Hepatocyte (in vitro differentiated cells): ENCODE data around the gene OS9. TPM values are rescaled to one million over a fixed set of nuclear protein-coding genes. Genes with fewer than 3 reads are reported as not detected.
A peak's percentile ranks its signal among the peaks of the same experiment; 100 is the strongest.

ENCODE experiments used
- DNase-seq: peaks from one replicate; pipeline ENCODE4 v3.0.0-alpha.2; 2016; ENCODE audit warnings: low spot score
- H2AFZ ChIP-seq: fragments of 200-600 bp; sonication (generic); 2 replicates; pipeline ENCODE4 v1.6.0; 2016; ENCODE audit warnings: antibody characterized with exemption, mild to moderate bottlenecking
- H3K27ac ChIP-seq: fragments of 200-600 bp; sonication (generic); 2 replicates; pipeline ENCODE4 v1.5.1; 2016; ENCODE audit warnings: mild to moderate bottlenecking
- H3K27me3 ChIP-seq: fragments of 200-600 bp; sonication (generic); 2 replicates; pipeline ENCODE4 v1.6.1; 2016
- H3K36me3 ChIP-seq: fragments of 200-600 bp; sonication (generic); replicated peaks from 2 replicates; pipeline ENCODE4 v1.5.1; 2016; ENCODE audit warnings: low read depth; ENCODE audit not compliant: insufficient read depth
- H3K4me1 ChIP-seq: fragments of 200-600 bp; sonication (generic); 2 replicates; pipeline ENCODE4 v1.5.1; 2016; ENCODE audit warnings: mild to moderate bottlenecking, moderate library complexity; ENCODE audit not compliant: insufficient read depth
- H3K4me2 ChIP-seq: fragments of 200-600 bp; sonication (generic); 2 replicates; pipeline ENCODE4 v1.6.0; 2016
- H3K4me3 ChIP-seq: fragments of 200-600 bp; sonication (generic); 2 replicates; pipeline ENCODE4 v1.5.1; 2016; ENCODE audit warnings: mild to moderate bottlenecking
- H3K79me2 ChIP-seq: fragments of 200-600 bp; sonication (generic); 2 replicates; pipeline ENCODE4 v1.6.0; 2017; ENCODE audit warnings: mild to moderate bottlenecking
- H3K9me2 ChIP-seq: fragments of 200-600 bp; sonication (generic); replicated peaks from 2 replicates; pipeline ENCODE4 v1.6.0; 2017; ENCODE audit warnings: mild to moderate bottlenecking; ENCODE audit not compliant: insufficient read depth
- H3K9me3 ChIP-seq: fragments of 200-600 bp; sonication (generic); 2 replicates; pipeline ENCODE4 v1.5.1; 2016; ENCODE audit warnings: low read depth, mild to moderate bottlenecking
- H4K20me1 ChIP-seq: fragments of 200-600 bp; sonication (generic); 2 replicates; pipeline ENCODE4 v1.6.0; 2016; ENCODE audit warnings: mild to moderate bottlenecking; ENCODE audit not compliant: insufficient read depth, poor library complexity, severe bottlenecking
- CTCF ChIP-seq: fragments of 200-600 bp; sonication (generic); IDR thresholded peaks from 2 replicates; pipeline ENCODE4 v1.5.1; 2016; ENCODE audit warnings: antibody characterized with exemption, mild to moderate bottlenecking; ENCODE audit not compliant: poor library complexity
- EZH2 ChIP-seq: fragments of 200-600 bp; sonication (generic); IDR thresholded peaks from 2 replicates; pipeline ENCODE4 v1.6.1; 2016; ENCODE audit warnings: antibody characterized with exemption, mild to moderate bottlenecking, borderline replicate concordance
- EZH2phosphoT487 ChIP-seq: fragments of 200-600 bp; sonication (generic); IDR thresholded peaks from one replicate; pipeline ENCODE4 v1.6.1; 2018; ENCODE audit warnings: antibody characterized with exemption, mild to moderate bottlenecking, low read depth, moderate library complexity; ENCODE audit not compliant: unreplicated experiment, severe bottlenecking
- WGBS: methylation state at CpG from one replicate; pipeline ENCODE4 v1.1.6; 2016; ENCODE audit warnings: low lambda C conversion rate; ENCODE audit errors: missing lambda C conversion rate; 5-methylcytosine and 5-hydroxymethylcytosine counted together
- polyA plus RNA-seq: library from polyadenylated mRNA; unstranded; fragments of >200 nt; fragmentation: Nextera tagmentation; extraction: Ambion mirVana; gene quantifications from 2 replicates; pipeline ENCODE4 v1.2.1, GENCODE V29; 2016
- total RNA-seq: library from RNA; depleted of rRNA; stranded (reverse); fragments of >200 nt; gene quantifications from 2 replicates; pipeline ENCODE4 v1.2.3, GENCODE V29; 2014

OS9 gene
- total and polyA plus RNA-seq, 2 experiments from 2014 or later = 243 to 366 TPM

DNA sequence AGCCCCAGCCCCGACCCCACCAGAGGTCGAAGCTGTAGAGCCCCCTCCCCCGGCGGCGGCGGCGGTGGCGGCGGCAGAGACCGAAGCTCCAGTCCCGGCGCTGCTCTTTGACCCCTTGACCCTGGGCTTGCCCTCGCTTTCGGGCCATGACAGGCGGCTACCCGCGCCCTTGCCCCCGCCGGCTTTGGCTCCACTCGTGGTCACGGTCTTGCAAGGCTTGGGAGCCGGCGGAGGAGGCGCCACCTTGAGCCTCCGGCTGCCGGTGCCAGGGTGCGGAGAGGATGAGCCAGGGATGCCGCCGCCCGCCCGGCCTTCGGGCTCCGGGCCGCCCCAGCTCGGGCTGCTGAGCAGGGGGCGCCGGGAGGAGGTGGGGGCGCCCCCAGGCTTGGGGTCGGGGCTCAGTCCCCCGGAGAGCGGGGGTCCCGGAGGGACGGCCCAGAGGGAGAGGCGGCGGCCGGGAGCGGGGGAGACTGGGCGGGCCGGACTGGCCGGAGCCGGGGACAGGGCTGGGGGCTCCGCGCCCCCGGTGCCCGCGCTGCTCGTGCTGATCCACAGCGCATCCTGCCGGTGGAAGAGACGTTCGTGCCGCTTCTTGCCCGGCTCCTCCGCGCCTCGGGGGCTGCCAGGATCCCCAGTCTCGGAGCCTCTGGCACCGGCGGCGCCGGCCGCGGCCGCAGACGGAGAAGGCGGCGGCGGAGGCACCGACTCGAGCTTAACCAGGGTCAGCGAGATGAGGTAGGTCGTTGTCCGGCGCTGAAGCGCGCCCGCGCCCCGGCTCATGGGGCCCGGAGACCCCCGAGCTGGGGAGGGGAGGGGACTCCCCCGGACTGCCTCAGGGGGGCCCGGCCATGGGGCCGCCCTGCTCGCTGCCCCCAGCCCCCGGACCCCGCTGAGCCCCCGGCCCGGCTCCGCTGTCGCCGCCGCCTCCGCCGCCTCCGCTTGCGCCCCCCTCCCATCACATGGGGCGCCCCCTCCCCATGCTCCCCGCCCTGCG, 43.8 kb downstream of the OS9 start:
- Histone ChIP-seq H3K27ac (no peak overlapping the region), H3K36me3 (no peaks in the 10 kb centered on the region), H3K4me1 (peaks cover 23% of the 10 kb centered on the region), H3K27me3 (peaks cover 98% of the 10 kb centered on the region), H3K9me2 (no peaks in the 10 kb centered on the region), H3K4me2 (peak overlapping the region; percentile 94), H4K20me1 (no peaks in the 10 kb centered on the region), H2AFZ (peak overlapping the region; percentile 68), H3K79me2 (no peaks in the 10 kb centered on the region), H3K9me3 (no peaks in the 10 kb centered on the region), H3K4me3 (peak overlapping the region; percentile 42)
- WGBS = 1% methylated on average over 35 of the region's 110 CpGs
- DNase-seq = peak; percentile 60
- TF ChIP-seq EZH2phosphoT487 = peak; percentile 75
- peak; percentile 36 for TF ChIP-seq CTCF
- TF ChIP-seq EZH2 = peak; percentile 96

DNA sequence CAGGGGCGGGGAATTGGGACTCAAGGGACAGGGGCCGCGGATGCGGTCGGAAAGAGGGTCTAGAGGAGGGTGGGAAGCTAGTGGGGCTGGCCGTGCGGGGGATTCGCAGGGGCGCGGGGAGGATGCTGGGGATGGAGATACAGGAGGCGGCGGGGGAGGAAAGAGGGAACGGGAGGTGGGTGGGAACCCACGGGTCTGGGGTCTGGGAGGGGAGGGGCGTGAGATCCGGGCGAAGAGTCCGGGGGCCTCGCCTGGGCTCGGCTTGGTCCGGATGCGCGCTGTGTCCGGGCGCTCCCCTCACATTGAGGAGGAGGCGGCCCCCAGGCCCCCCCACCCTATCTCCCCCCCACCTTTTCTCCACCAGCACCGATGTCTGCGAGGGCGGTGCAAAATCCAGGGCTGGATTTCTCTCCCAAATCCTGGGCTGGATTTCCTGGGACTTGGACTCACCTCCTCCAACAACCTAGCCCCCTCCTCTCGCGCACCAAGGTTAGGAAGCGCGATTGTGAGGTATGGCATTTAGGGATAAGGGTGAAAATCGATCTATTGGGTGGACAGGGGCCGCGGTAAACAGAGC, 44.8 kb downstream of the OS9 start, which contains the start of gene AGAP2:
Gene AGAP2 (minus strand): TSS at position 82 of the 577 bp plus-strand sequence. CDS start 496 bp downstream, outside the sequence.
- H3K4me2 ChIP-seq = peak within 1 kb of the TSS; percentile 94
- H2AFZ ChIP-seq = peak within 1 kb of the TSS; percentile 68
- no peaks in the 10 kb centered on the region for H3K9me2 ChIP-seq
- DNase-seq = no peak
- H3K79me2 ChIP-seq = no peaks in the 10 kb centered on the region
- H4K20me1 ChIP-seq = no peaks in the 10 kb centered on the region
- H3K27ac ChIP-seq = no peak within 1 kb of the TSS
- no peaks in the 10 kb centered on the region for H3K9me3 ChIP-seq
- WGBS = 3% methylated on average over 9 of the region's 36 CpGs
- peaks cover 98% of the 10 kb centered on the region for H3K27me3 ChIP-seq
- H3K4me3 ChIP-seq = peak within 1 kb of the TSS; percentile 42
- TF ChIP-seq EZH2 (no peak), CTCF (no peak), EZH2phosphoT487 (no peak)
- peaks cover 23% of the 10 kb centered on the region for H3K4me1 ChIP-seq
- H3K36me3 ChIP-seq = no peaks in the 10 kb centered on the region

DNA sequence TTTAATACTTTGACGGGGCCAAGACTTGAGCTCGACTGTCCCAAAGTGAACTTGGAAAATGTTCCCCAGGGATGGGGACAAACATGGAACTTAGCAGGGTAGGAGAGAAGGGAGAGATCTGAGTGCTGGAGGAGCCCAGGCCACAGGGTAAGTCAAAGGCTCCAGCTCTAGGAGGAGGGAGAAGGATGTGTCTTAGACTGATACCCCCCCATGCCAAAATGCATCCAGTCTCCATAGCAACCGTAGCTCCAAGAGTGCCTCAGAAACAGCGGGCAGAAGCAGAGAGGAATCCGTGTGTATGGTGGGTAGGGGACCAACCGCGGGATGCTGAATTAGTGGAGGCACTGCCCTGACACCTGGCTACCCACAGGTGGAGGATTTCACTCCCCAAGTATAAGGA, 45.5 kb downstream of the OS9 start:
- no peak for DNase-seq
- Histone ChIP-seq H3K4me1 (peaks cover 23% of the 10 kb centered on the region), H3K4me3 (no peak overlapping the region), H4K20me1 (no peaks in the 10 kb centered on the region), H3K36me3 (no peaks in the 10 kb centered on the region), H3K9me3 (no peaks in the 10 kb centered on the region), H3K27ac (no peak overlapping the region), H3K4me2 (peak overlapping the region; percentile 94), H3K79me2 (no peaks in the 10 kb centered on the region), H3K9me2 (no peaks in the 10 kb centered on the region), H2AFZ (no peak overlapping the region), H3K27me3 (peaks cover 91% of the 10 kb centered on the region)
- TF ChIP-seq CTCF (no peak), EZH2phosphoT487 (no peak), EZH2 (no peak)
- WGBS = 28% methylated on average over 7 of the region's 7 CpGs
